Activated T-cell treated with anti-CD3 and anti-CD28 coated beads for 48 hours (primary cell): ENCODE results near the gene UBE3C.
"Not testable (repeated sequence)": the region's sequence is repeated elsewhere in the genome, so short reads cannot be mapped to it uniquely, and the experiment has no call there.

Experiments
- DNase-seq: peaks from one replicate; pipeline ENCODE4 v3.0.0-alpha.2; 2020; ENCODE audit warnings: low read depth

UBE3C gene

DNA sequence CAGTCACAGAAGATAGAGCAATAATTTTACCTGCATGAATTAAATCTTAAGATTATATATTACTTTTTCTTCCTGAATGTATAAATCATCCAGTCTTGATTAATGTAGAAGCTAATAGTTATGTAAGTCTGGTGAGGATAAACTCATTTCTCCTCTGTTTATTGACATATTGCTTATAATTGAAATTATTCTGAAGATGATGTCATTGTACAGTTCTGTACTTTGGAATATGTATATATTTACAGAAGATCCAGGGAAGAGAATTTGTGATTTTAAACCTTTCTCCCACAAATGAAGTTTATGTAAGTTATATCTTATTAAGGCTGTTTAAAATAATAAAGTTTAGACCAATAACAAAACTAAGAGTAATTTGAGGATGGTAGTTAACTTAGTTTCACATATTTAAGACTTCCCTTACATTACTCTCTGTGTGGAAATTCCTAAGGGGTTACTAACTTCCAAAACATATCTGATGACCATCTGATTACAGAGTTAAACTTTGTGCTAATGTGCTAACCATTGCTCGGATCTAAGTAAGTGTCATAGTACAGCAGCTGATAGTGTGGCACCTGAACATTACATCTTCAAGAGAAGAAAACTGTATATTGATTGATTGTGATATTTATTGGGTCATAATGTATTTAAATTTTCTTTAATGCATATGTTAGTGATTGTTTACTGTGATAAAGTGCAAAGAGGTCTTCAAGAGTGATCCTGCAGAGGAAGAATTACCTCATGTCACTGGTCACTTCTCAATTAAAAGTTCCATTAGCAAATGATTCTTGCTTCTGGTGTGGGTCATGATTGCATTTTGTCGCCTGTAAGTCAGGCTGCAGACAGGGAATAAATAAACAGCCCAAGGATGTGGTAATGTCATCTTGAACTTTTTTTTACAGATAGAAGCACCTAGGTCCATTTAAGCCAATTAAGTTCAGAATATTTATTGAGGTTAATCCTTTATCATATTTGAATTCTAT lies 96.9 kb downstream of the UBE3C start:
- no peak for DNase-seq

DNA sequence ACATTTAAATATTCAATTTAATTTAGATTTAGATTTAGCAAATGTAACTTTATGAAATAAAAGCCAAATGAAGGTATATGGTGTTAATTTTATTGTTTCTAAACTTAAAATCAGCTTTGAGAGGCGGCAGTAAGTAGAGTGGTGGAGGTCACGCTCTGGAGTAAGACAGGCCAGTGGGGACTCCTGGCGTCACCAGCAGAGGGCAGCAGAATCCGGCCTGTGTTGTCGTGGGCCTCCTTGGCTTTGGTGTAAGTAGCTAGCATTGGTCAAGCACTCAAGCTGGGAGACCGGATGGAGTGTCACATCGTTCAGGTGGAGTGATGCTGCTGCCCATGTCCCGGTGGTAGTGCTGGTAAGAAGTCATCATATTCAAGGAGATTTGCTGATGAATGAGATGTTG lies 99.4 kb downstream of the UBE3C start:
- DNase-seq: no peak

DNA sequence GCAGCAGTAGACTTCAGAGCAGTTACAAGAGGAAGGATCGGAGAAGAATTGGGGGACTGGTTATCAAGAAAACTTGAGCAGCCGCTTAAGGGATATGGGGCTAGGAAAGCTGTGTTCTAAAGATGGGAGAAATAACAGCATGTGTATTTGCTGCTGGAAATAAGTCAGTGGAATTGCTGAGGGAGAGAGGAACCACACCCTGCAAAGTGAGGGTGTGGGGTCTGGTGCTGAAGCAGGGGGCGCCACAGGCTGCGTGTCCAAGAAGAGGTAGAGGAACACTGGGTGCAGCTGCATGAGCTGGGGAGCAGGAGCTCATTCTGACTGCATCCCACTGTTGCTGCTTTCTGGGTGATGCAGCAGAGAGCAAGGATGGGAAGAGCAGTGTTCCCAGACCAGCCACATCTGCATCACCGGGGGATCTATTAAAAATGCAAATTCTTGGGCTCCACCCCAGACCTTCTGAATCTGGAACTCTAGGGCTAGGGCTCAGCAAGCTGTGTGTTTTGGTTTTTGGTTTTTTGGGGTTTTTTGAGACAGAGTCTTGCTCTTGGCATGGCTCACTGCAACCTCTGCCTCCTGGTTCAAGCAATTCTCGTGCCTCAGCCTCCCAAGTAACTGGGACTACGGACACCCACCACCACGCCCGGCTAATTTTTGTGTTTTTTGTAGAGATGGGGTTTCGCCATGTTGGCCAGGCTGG lies 101.0 kb downstream of the UBE3C start:
- no peak for DNase-seq

DNA sequence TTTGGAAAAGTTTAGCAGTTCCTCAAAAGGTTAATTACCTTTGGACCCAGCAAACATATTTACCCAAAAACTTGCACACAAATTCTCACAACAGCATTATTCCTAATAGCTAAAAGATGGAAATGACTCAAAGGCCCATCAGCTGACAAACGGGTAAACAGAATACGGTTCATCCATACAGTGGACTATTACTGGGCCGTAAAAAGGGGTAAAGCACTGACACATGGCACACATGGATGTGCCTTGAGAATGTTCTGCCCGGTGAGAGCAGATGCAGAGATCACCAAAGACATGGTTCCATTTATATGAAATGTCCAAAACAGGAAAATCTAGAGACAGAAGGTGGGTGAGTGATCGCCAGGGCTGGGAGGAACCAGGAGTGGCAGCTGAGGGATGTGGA lies 102.9 kb downstream of the UBE3C start:
- no peak for DNase-seq

DNA sequence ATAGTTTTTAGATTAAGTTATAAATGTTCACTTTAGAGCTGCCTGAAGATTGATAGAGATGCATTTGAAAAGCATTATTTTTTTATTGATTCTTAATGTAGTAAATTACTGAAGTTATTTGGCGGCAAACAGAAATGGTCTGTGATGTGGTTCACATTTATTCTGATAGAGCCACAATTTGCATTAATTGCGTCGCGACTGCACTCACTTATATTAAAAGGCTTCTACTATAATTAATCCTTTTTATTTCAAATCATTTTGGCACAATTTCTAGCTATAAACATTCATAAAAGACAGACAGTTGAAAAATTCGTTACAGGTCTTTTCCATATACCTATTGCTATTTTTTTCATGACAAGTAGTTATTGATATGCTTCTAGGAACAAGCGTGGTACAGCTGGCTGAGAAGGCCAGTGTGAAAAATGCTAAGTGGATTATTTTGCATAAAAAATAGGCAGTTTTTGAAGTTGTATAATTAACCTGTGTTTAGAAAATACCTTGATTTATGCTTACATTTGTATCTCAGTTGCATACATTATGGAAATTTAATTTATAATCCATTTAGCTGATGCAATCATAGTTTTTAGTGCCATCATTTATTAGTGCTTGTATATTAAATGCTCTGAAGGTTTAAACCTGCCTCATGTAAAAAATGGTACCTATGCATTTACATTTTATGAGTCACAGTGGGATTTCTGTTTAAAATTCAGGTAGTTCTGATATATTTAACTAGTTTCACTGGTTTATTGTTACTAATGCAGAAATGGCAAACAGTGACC lies 106.0 kb downstream of the UBE3C start:
- no peak for DNase-seq

DNA sequence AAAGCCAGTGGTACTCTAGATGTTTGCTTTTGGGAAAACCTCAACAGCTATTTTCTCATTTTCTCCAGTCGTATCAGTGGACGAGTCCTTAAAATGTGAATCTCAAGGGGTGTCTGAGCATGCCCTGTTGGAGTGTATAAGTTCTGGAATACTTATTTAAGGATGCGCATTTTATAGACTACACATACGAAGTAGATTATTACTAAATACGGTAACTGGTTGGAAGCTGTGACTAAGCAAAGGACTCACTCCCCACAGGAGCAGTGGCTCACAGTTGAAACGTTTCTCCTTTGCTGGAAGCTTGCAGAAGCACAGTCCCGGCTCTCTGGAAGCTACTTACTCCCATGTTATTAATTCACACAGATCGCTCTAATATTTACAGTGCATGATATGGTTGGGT lies 107.3 kb downstream of the UBE3C start:
- DNase-seq: no peak

DNA sequence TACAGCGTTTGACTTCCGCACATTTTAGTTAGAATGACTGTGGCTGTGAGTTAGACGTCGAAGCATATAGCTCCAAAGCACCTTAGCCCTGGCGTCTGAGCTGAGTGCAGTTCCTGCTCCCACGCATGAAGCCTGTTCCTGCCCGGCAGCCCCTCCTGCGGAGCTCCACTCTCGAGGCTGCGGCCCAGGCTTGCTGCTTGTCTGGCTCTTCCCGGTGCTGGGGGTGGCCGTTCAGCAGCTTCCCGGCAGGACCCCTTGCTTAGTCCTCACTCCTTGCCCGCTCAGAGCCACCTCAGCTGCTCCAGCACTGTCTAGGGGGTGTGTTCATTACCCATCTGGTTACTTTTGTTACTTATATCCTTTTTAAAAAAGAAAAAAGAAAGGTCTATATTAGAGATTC lies 109.9 kb downstream of the UBE3C start:
- DNase-seq: no peak

DNA sequence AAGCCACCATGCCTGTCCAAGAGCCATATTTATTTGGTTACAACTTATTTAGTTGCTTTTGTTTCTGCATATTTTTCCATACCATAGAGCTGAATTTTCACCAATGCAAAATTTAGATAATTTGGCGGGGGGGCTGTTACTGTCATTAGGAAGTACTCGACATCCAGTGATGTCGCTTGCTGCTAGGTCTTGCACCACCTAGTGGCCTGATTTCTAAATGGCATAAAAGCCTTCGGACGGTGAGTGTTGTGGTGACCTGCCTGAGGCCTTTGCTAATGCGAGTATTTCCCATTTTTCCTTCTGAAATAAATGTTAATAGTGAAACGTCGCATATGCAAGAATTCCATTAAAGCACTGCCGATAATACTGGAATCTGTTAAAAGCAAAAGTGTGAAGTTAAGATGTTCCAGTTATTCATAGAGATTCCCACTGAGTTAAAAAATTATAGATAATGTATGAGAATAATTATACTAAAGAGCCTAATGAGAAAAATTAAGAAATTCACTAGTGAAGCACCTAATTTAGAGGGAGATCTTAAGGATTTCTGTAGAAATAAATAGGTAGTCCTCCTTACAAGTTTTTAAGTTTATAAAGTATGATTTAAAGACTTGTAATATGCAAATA lies 112.0 kb downstream of the UBE3C start:
- DNase-seq: peak; percentile 21

DNA sequence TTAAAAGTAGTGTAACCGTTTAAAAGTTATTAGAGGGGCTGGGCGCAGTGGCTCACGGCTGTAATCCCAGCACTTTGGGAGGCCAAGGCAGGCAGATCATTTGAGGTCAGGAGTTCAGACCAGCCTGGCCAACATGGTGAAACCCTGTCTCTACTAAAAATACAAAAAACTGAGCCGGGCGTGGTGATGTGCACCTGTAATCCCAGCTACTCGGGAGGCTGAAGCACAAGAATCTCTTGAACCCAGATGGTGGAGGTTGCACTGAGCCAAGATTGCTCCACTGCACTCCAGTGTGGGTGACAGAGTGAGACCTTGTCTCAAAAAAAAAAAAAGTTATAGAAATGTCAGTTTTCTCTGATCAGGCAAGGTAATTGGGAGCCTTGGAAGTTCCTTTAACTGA lies 113.1 kb downstream of the UBE3C start:
- not testable (repeated sequence) for DNase-seq

DNA sequence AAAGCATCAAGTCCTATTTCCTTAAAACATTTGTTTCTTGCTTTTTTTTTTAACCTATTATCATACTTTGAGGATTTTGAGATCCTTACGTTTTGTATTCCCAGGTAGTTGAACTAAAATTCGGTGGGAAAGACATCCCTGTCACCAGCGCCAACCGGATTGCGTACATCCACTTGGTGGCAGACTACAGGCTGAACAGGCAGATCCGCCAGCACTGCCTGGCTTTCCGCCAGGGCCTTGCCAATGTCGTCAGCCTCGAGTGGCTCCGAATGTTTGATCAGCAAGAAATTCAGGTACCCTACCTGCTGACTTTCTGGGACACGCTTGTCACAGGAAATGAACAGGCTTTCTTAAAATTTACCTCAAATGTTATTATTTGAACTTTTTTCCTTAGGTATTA lies 115.1 kb downstream of the UBE3C start:
- DNase-seq: no peak

DNA sequence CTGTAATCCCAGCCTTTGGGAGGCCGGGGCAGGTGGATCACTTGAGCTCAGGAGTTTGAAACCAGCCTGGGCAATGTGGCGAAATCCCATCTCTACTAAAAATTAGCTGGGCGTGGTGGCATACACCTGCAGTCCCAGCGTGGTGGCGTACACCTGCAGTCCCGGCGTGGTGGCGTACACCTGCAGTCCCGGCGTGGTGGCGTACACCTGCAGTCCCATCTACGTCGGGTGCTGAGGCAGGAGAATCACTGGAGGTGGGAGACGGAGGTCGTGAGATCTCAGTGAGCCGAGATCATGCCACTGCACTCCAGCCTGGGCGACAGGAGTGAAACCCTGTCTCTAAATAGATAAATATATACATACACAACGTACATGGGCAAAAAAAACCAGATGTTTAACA lies 116.1 kb downstream of the UBE3C start:
- DNase-seq: not testable (repeated sequence)

DNA sequence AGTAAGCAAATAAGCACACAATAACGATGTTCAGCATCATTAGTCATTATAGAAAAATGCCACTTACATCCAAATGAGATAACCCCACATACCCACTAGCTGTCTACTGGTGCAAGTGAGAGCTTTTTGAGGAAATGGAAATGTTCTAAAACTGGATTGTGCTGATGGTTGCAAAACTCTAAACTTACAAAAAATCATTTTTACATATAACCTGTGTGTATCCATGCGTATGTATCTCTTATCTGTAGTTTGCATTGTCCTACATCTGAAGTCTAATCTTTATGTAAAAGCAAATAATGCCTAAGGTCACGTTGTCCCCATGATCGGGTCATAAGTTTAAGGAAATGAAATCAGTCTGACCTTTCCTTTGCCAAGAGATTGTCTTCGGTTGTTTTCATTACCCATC lies 116.5 kb downstream of the UBE3C start:
- no peak for DNase-seq

DNA sequence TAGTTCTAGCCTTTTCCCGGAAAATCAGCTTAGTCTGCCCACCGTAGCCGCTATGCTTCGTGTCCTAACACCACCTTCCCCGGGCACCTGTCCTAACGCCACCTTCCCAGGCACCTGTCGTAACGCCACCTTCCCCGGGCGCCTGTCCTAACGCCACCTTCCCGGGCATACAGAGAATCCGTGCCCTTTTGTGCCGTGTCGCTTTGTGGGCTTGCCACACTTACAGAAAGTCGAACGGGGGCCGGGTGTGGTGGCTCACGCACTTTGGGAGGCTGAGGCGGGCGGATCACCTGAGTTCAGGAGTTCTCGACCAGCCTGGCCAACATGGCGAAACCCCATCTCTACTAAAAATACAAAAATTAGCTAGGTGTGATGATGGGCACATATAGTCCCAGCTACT lies 124.4 kb downstream of the UBE3C start:
- no peak for DNase-seq

DNA sequence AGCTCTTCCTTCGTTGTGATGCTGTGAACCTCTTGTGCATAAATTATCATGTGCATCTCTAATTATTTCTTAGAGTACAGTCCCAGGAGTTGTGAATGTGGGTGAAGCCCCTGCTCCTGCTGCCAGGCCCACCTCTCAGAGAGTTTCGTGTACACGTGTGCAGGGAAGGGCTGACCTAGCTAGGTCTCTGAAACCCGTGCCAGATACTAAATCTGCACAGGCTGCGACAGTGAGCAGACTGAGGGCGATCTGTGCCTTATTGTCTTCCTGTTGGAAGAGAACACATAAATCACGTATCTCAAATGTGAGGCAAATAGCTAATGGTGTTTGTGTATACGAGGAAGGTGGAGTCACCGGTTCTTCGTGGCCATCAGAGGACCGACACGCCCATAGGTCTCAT lies 126.3 kb downstream of the UBE3C start:
- no peak for DNase-seq

DNA sequence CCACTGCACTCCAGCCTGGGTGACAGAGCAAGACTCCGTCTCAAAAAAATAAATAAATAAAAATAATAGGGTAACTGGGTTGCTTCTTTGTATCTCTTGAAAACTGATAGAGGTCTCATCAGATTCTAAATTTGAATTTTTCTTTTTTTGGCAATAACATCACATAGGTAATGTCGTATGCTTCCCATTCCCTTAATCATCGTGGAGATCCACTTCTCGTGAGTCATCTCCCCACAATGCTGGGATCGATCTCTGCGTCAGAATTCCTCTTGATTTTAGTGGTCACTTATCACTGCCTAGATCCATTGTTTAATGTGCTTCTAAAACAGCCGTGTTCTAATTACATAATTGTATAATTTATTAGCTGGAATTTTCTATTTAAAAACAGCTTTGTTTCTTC lies 127.5 kb downstream of the UBE3C start:
- no peak for DNase-seq

DNA sequence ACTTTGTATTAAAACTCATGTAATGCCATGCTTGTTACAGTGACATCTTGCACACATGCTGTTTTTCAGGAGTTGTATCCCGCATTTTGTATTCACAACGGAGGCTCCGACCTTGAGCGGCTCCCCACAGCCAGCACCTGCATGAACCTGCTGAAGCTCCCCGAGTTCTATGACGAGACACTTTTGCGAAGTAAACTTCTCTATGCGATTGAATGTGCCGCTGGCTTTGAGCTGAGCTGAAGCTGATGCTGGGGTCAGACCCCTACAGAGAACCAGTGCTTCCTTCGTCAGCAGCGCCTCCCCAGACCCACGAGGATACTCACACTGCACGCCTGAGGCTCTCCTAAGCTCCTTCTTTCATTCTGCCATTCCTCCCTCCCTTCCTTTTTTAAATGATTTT lies 128.8 kb downstream of the UBE3C start:
- no peak for DNase-seq

DNA sequence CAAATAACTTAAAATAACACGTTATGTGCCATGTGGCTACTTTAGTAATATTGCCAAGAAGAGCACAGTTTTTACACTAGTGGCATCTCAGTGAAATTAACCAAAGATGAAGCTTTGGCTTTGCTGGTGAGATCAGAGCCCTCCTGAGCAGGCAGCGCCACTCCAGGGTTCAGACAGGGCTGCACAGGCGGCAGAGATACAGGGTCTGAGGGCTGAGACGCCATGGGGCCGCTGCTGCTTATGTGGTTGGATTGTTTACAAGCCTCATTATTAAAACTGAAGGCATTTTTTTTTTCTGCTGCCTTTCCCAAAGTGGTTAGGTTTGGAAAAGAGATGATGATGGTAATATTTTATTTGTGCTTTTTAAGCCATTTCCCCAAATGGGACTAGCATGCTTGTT lies 129.2 kb downstream of the UBE3C start:
- DNase-seq: no peak

DNA sequence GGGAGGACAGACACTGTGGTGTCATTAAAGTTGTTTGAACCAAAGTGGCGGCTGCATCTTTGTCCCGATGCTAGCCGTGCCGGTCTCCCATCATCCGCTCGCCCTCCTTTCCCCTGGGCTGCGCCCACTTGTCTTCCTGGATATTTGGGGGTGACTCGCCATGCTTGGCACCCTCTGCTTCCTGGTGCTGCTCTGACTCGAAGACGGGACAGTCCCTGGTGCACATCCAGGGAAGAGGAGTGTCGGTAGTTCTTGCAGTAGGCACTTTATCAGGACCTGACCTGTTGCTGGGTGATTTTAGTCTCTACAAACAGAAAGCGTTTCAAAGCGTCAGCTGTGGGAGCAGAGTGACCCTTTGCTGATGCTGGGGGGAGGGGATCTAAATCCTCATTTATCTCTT lies 129.8 kb downstream of the UBE3C start:
- no peak for DNase-seq

DNA sequence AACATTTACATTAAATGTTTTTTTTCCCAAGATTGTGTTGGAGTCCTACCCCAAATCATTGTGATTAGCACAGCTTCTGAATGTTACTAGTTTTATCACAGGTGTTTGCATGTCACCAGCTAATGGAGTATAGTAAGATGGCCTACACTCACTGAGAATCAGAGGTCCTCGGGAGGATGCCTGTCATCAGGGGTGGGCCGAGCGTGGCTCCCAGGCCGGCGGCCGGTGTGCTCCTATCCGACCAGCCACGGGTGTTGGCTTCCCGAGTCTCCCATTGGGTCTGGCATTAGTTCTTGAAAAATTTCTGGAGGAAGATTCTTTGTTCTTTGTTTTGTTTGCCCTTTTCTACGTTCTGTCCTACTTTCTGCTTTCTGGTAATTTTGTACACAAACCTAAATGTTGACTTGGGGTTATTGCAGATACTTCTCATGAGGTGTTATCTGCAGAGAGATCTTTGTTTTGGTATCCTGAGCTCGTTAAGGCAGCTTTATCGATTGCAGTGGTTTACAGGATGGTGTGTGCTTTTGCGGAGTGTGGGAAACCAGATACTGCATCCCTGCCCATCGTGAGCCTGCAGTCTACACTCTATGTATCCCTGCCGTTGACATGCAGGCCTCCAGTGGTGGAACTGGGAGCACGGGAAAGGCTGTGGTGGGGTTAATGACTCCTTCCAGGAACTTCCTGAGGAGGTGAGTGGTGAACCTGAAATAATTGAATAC lies 130.8 kb downstream of the UBE3C start:
- no peak for DNase-seq

DNA sequence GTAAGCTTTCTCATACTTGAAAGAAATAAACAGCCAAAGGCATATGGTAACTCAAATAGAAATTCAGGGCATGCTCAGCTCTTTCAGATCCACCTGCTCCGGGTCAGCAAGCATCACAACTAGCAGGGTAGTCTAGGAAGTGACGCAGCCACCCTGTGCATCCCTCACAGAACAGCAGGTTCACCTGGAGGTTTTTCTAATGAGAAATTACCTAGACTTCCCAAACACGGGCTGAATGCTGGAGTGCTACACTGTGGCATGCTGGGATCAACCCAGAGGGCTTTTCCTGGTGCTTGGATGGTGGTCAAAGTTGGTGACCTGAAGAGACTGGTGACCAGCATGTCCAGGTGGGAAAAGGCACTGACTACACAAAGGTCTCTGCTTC lies 131.3 kb downstream of the UBE3C start:
- no peak for DNase-seq

DNA sequence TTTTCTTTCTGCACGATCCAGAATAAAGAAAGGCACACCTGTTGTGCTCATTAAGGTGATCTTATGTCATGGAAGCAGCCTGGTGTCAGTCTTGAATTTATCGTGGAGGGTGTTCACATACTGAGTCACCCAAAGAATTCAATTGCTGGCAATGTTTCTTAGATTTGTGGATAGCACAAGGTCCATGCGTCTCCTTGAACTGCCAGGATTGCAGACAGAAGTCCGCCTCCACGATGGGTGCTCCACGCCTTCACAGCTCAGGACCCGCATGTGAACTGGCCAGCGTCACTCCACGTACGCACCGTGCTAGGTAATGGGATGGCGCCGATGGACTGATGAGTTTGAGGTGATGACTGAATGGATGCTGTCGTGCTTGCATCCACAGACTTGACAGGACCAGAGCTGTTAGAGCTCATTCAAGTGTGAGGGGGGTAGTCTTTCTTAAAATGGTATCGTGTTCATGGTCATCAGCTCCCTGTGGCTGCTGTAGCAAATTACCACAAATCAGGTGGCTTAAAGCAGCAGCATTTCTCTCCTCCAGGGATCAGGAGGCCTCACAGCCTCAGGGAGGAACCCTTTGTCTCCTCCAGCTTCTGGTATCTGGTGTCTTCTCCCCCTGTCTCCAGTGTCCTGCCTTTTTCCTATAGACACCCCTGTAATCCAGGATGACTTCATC lies 132.7 kb downstream of the UBE3C start:
- DNase-seq: no peak
